BE2C (cell line): ENCODE data around the gene ATP4B.

Source experiments
- DNase-seq: peaks from one replicate; pipeline ENCODE4 v3.0.0-alpha.2; 2020
- H3K27me3 ChIP-seq: fragments of 250-450 bp; sonication (Bioruptor Pico); 2 replicates; pipeline ENCODE4 v1.5.1; 2020; ENCODE audit warnings: mild to moderate bottlenecking
- H3K36me3 ChIP-seq: fragments of 250-450 bp; sonication (Bioruptor Pico); 2 replicates; pipeline ENCODE4 v1.5.1; 2020; ENCODE audit warnings: mild to moderate bottlenecking
- H3K4me1 ChIP-seq: fragments of 250-450 bp; sonication (Bioruptor Pico); 2 replicates; pipeline ENCODE4 v1.5.1; 2020
- H3K4me3 ChIP-seq: 2 replicates; pipeline ENCODE4 v1.5.1; 2011; ENCODE audit warnings: low read depth, low read length
- H3K9me3 ChIP-seq: fragments of 250-450 bp; sonication (Bioruptor Pico); 2 replicates; pipeline ENCODE4 v1.5.1; 2020
- TF ChIP-seq, protein P1 (sequence below): IDR thresholded peaks from 2 replicates; pipeline ENCODE4 v1.5.1; 2012; ENCODE audit warnings: mild to moderate bottlenecking, low read depth, low read length

The ATP4B gene

DNA sequence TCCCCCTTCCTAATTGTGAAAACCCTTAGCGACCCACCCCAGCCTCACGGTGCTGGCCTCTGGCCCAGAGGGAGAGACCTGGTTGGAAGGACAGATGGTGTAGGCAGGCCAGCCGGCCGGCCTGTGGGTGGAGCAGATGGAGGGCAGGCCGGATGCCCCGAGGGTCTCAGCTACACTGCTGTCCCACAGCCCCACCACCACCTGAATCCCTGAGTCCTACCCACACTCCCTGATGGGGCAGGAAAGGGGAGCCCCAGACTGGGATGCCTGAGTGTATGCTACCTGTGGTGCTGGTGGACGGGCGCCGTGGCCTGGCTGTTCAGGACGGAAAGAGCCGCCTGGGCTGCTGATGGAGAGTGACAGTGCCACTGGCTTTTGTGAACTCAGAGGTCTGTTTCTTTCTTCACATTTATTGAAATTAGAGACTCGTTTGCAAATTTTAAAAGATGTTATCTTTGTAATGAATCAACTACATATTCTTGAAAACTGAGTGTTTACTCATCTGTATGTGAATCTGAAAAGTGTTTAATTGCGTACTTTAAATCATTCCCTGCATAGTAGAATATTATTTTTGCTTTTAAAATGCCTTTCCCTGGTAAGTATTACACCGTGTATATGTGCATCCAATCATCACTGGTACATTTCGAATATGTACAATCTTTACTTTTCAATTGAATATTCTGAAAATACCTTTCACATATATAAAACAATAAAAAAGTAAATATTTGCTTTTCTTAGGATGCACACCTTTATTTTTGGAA is 37.8 kb downstream of the ATP4B start:
- H3K36me3 ChIP-seq = peaks cover 33% of the 10 kb centered on the region
- no peaks in the 10 kb centered on the region for H3K9me3 ChIP-seq
- no peak for DNase-seq
- H3K4me1 ChIP-seq = no peaks in the 10 kb centered on the region
- no peaks in the 10 kb centered on the region for H3K27me3 ChIP-seq
- H3K4me3 ChIP-seq = no peak overlapping the region
- TF ChIP-seq, protein P1, sequence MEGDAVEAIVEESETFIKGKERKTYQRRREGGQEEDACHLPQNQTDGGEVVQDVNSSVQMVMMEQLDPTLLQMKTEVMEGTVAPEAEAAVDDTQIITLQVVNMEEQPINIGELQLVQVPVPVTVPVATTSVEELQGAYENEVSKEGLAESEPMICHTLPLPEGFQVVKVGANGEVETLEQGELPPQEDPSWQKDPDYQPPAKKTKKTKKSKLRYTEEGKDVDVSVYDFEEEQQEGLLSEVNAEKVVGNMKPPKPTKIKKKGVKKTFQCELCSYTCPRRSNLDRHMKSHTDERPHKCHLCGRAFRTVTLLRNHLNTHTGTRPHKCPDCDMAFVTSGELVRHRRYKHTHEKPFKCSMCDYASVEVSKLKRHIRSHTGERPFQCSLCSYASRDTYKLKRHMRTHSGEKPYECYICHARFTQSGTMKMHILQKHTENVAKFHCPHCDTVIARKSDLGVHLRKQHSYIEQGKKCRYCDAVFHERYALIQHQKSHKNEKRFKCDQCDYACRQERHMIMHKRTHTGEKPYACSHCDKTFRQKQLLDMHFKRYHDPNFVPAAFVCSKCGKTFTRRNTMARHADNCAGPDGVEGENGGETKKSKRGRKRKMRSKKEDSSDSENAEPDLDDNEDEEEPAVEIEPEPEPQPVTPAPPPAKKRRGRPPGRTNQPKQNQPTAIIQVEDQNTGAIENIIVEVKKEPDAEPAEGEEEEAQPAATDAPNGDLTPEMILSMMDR = no peak

DNA sequence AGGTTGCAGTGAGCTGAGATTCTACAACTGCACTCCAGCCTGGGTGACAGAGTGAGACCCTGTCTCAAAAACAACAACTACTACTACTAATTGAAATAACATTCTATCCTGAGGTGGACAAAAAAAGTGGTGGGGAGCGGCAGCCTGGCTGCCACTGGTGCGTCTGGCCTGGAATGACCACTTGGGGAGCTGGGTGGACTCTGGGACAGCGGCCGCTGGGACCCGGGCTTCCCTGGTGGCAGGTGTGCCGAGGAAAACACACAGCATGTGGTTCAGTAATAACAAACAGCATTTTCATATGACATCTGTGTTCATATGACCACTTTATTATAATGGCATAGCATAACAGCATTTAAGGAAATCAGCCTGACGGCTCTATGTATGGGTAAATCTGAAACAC is 39.5 kb downstream of the ATP4B start:
- TF ChIP-seq, protein P1 = no peak
- Histone ChIP-seq H3K4me3 (no peak overlapping the region), H3K36me3 (peaks cover 38% of the 10 kb centered on the region), H3K4me1 (no peaks in the 10 kb centered on the region), H3K9me3 (no peaks in the 10 kb centered on the region), H3K27me3 (no peaks in the 10 kb centered on the region)
- no peak for DNase-seq

DNA sequence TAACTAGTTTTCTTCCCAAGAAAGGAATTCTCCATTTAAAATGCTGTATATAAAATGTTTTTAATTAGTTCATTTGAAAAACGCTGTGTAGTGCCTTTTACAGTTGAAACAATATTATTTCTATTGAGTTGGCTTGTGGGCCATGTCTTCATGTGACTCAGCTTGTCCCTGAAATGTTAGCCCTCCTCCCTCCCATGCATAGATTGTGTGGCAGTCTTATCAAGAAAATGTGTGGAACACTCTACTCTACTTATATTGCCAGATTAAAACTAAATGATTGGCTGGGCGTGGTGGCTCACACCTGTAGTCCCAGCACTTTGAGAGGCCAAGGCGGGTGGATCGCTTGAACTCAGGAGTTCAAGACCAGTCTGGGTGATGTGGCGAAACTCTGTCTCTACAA is 40.0 kb downstream of the ATP4B start:
- no peak for DNase-seq
- H3K4me1 ChIP-seq = no peaks in the 10 kb centered on the region
- H3K9me3 ChIP-seq = no peaks in the 10 kb centered on the region
- peaks cover 36% of the 10 kb centered on the region for H3K36me3 ChIP-seq
- no peaks in the 10 kb centered on the region for H3K27me3 ChIP-seq
- TF ChIP-seq, protein P1 = no peak
- H3K4me3 ChIP-seq = no peak overlapping the region

DNA sequence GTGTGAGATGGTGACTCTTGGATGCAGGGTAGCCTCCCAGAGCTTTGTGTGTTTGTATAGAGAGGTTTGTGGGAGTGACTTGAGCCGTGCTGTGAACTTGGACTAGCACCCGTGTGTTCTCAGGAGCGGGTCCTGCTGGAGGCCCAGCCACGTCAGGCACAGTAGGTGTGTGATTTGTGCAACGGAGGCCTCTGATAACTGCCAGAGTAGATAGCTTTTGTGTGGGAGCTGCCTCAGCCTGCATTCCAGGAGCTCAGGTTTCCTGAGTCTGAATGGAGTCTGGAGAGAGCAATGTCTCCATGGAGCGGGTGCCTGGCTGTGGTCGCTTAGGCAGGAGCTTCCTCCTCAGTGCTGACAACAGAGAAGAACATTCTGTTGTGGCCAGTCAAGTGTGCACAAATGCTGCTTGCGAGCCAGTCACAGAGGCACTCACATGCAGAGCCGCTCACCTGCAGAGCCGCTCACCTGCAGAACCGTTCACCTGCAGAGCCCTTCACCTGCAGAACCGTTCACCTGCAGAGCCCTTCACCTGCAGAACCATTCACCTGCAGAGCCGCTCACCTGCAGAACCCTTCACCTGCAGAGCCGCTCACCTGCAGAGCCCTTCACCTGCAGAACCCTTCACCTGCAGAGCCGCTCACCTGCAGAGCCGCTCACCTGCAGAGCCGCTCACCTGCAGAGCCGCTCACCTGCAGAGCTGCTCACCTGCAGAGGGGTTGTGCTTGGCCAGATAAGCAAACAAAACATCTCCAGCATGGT is 40.8 kb downstream of the ATP4B start:
- DNase-seq = no peak
- H3K9me3 ChIP-seq = no peaks in the 10 kb centered on the region
- TF ChIP-seq, protein P1 = no peak
- H3K27me3 ChIP-seq = no peaks in the 10 kb centered on the region
- no peaks in the 10 kb centered on the region for H3K4me1 ChIP-seq
- no peak overlapping the region for H3K4me3 ChIP-seq
- H3K36me3 ChIP-seq = peaks cover 33% of the 10 kb centered on the region

DNA sequence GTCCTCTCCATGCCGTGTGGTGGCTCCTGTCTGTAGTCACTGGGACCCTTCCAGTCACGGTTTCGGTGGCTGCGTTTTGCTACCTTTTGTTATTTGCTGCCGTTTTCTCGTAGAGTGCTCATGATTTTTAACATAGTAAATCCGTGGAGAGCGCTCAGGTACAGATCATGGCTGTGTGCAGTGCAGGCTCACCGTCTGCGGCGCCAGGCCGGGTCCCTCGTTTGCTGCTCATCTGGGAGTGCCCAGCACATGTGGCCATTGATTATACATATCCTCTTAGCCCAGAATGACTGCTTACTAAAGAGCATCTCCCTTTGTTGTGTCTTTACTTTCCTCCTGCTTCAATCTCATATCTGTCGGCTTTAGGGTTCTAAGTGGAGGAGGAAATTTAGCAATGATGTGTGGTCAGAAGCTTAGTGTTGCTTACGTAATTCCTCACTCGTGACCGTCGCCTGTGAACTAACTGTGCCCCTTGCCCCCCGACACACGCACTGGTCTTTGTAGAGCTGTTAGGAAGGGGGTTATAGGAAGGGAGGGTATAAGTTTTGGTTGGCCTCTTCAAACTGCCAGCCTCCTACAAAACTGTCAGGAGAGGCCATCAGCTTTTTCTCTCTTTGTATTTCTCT is 41.6 kb downstream of the ATP4B start:
- H3K27me3 ChIP-seq = no peaks in the 10 kb centered on the region
- H3K4me3 ChIP-seq = no peak overlapping the region
- no peaks in the 10 kb centered on the region for H3K9me3 ChIP-seq
- TF ChIP-seq, protein P1 = no peak
- no peak for DNase-seq
- no peaks in the 10 kb centered on the region for H3K4me1 ChIP-seq
- H3K36me3 ChIP-seq = peaks cover 37% of the 10 kb centered on the region
